NCI-H748 treated with DMSO at 0.1 percent for 48 hours (cell line): ENCODE results near the gene ERO1A.

Source experiments
- DNase-seq: peaks from one replicate; lab custom pipeline; 2025; lab: John Stamatoyannopoulos, UW

Gene ERO1A

DNA sequence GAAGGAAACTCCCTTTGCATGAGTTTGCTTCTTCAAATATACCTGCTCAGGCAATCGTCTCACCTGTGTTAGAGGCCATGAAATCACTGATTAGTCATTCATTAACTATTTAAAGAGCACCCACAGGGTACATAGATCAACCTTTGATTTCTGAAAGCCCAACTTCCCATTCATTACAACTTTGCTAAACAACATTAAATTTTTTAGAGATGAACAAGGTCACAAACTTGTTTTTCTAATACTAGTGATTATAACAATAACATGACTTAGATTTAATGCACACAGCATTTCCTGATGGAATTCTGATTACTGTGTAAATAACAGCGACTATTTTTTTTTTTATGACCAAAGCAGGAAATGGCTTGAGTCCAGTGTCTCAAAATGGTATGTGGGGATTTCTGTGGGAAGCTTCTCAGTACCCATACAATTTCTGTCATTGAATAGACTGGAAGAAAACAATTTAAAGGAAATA lies 5.4 kb upstream of the ERO1A start:
- peak; percentile 7 for DNase-seq

DNA sequence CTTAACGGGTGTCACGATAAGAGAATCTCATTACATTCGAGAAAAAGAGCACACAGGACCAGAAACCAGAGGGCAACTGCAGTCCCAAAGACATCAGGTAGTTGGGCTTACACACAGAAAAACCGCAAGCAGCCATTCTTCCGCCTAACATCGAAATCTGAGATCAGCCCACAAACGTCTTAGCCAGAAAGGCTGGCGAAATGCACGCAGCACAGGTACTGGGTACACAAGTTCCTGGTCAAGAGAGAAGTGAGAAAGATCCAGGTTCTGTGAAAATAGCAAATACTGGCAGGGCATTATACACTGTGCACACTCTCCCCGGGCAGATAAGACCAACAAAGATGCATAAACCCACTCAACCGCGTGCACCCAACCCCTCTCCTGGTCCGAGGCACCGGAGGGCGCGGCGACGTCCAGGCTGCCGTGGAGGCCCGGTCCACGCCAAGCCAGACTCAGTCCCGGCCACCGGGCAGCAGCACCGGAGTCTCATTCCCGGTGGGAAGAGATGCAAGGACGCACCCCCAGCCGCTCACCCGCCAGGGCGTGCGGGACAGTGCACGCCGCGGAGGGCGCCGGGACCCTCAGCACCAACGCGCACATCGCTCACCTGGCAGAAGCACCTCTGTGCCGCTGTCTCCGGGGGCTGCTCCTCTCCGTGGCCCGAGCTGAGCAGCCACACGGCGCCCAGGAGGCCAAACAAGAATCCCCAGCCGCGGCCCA lies 437 bp downstream of the ERO1A start:
- DNase-seq, result peak; percentile 23

DNA sequence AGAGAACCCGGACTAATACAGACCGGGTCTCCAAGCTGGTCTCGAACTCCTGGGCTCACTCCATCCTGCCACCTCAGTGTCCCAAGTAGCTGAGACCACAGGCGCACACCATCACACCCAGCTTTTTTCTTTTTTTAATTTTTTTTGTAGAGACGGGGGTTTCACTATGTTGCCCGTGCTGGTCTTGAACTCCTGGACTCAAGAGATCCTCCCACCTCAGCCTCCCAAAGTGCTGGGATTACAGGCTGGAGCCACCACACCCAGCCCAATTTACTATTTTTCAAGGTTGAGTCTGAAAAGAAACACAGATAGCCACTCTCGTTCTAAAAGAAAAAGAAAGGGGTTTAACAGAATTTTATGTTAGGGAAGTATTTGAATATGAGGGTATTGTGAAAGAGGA lies 1.8 kb downstream of the ERO1A start:
- DNase-seq, result no peak

DNA sequence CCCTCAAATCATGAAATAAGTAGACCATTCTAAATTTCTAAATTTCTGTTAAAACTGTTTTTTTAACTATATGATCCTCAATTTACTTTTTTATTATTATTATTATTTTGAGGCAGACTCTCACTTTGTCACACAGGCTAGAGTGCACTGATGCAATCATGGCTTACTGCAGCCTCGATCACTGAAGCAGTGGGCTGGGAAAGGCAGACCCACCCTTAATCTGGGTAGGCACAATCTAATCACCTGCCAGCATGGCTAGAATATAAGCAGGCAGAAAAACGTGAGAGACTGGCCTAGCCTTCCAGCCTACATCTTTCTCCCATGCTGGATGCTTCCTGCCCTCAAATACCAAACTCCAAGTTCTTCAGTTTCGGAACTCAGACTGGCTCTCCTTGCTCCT lies 2.3 kb downstream of the ERO1A start:
- no peak for DNase-seq

DNA sequence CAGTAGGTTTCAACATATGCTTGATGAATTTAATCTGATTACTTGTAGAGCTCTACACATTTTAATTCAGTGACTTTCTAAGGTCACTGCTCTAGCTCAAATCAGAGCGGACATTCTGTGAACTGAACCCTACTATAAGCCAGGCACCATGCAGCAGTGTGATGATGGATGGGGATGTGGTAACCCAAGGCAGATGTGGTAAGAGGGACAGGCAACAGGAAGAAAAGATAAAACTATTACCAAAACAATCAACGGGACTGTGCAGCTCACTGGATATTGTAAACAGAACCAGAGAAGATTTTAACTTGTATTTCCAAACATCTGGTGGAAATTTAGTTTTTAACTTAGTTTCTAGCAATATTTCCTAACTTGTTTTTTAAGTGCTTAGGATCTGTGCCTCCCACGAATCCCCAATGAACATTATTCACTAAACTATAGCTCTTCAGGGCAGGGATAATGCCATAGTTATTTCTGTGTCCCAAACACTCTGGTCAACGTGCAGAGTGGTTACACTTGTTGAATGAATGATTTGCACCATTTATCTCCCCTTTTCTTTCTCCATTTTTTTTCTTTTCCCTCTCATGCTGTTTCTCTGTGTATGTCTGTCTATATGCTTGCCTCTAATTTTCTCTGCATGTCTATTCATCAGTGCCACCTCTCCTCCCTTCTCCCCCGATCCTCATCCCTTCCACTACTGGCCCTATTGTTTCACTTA lies 3.0 kb downstream of the ERO1A start:
- no peak for DNase-seq

DNA sequence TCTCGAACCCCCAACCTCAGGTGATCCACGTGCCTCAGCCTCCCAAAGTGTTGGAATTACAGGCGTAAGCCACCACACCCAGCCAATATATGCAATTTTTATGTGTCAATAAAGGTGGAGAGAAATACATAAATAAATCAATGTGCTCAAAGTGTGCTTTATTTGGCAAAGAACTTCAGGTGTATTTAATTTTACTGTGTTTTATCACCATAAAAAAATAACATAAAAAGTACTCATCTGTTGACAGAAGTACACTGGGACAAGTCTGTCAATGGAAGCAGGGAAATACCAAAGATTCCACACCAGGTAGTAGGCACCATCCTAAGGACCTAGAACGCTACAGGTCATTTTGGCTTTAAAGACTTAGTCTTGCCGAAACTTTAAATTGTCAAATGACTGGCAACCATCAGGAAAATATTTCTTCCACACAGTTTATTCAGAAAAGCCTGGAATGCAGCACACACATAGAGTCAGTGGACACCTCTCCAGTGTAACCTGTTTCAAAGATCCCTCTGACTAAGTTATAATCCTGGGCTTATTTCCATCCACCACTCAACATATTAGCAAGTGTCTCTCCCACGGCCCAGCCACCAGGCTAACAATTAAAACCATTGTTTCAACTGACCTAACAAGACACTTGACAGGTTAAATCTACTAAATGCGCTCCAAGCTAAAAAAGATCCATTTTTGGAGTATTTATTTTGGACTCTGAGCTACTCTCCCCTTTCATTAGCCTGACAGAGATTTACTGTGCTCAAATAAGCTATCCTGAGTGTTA lies 4.2 kb downstream of the ERO1A start:
- no peak for DNase-seq

DNA sequence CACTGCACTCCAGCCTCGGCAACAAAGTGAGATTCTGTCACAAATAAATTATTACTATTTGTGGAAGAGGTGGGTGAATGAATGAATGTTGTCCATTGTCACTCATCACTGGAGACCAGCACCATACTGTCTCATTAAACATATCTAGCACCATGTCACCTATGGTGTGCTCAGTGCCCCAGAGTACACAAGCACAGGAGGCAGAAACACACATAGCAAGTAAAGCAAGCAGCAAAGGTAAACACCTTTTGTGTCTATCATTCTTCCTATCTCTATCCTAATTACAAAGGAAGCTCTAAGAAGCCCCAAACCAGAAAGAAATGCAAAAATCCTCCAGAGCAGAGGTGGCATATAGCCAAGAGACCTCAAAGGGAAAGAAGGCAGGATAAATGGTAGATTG lies 9.2 kb downstream of the ERO1A start:
- no peak for DNase-seq

DNA sequence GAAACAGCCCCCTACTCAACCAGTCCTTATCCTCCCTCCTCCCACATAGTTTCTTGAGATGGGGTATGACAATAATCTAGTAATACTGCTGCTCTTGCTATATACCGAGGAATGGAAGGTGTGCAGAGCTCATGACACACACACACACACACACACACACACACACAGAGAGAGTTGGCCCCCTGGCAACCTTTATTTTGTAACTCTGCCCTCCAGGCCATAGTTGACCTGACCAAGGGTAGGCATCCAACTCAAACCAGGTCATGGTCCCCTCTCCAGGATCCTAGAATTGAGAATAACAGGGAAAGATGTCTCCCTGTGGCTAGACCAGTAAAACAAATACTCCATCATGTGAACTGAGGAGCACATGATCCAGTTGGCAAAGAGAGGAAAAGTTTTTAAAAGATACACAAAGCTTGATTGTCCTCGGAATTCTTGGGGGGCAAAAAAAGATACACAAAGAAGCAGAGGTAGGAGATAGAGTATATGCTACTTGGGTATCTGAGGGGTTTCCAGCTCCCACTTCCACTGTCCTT lies 11.3 kb downstream of the ERO1A start:
- DNase-seq, result no peak

DNA sequence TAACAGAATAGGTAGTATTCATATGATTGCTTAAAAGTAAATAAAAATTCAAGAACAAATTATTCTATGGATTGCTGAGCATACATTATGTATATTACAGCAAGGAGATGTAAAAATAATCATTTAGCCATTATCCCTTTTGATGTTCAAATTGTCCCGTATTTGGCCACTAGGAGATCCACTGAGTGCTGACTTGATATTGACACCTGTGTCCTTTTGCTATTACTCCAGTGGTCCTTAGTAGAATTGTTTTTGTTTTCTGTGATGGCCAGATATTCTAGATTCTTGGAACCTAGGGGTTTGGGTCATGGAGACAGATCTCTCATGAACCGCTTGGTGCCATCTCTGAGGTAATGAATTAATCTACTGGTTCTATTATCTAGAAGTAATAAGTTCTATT lies 16.8 kb downstream of the ERO1A start:
- no peak for DNase-seq

DNA sequence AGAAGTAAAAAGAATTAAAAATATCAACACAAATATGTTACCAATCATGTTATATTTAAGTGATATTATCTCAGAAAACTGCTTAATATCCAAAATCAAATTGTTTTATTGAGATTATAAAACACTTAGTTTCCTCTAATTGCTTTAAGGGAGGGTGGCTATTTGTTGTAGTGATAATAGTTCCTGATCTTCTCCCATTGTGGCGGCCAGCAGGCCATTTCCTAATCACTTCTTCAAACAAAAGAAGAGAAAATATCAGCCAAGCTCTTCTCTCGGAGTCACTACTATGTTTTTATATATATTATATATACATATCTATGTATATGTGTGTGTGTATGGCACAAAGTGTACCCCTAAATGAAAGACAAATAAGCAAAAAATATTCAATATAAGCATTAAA lies 31.5 kb downstream of the ERO1A start:
- DNase-seq, result peak; percentile 61

DNA sequence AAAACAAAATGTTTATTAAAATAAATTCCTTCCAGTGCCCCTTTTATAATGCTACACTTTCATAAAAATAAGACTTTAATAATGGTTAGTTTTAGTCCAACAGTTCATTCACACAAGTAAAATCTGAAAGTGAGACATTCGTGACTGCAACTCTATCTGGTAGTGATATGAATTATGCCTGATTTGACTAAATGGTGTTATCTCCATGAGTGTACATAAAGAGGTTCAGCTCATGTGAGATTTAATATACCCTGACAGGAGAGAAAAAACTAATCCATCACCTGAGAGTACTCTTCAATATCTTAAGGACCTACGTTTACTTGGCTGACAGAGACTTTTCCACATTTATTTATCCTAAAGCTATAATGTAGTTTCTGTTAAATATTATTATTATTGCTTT lies 34.0 kb downstream of the ERO1A start:
- no peak for DNase-seq

DNA sequence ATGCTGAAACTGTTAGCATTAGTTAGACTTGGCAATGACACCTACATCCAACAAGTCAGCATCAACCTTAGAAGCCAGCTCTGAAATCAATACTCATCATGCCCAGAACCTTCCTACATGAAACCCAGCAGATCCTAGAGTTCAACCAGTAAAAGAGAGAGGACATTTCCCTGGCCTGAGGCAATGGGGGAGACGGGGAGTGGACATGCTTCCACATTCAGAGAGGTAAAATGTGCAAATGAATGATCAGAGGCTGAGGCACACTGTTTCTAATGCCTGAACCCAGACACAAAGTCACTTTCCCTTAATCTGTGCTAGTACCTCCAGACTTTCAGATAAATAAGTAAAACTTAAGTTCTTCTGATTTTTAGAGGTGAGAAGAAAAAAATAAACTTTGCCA lies 34.5 kb downstream of the ERO1A start:
- no peak for DNase-seq

DNA sequence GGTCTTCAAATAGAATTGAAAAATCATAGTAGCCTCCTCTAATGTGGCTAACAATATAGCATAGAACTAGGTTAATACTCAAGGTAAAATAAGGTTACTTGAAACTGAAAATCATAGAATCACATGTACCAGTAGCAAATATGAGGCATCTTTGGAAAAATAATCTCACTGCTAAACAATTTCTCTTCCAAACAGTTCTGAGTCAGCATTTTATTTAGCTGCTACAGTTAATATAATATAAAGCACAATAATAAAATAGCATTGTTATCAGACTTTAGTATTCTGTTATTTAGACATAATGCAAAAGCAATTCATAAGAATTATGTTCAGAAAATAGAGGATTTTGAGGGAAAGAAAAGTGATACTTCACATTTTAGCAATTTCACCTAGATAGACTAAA lies 35.0 kb downstream of the ERO1A start:
- no peak for DNase-seq

DNA sequence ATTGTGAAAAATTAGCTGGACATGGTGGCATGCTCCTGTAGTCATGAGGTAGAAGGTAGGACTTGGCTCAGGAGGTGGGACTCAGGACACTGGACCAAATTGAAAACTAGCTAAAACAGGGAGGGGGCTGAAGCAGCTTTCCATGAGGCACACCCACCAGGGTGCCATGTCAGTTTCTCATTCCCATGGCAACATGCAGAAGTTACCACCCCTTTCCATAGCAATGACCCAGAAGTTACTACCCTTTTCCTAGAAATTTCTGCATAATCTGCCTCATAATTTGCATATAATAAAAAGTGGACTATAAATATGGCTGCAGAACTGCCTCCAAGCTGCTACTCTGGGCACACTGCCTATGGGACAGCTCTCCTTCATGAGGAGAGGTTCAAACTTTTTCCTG lies 38.5 kb downstream of the ERO1A start:
- DNase-seq, result no peak

DNA sequence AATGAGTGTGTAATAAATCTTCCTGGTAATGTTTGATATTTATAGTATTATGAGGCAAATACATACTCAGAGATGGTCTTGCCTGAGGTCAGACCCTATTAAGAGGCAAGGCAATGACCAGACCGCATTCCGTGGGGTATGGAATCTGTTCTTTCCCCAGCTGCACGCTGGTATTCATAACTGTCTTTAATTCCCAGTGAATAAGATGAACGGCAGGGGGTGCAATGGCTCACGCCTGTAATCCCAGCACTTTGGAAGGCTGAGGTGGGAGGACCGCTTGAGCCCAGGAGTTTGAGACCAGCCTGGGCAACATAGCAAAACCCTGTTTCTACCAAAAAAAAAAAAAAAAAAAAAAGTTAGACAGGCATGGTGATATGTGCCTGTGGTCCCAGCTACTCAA lies 44.6 kb downstream of the ERO1A start:
- no peak for DNase-seq

DNA sequence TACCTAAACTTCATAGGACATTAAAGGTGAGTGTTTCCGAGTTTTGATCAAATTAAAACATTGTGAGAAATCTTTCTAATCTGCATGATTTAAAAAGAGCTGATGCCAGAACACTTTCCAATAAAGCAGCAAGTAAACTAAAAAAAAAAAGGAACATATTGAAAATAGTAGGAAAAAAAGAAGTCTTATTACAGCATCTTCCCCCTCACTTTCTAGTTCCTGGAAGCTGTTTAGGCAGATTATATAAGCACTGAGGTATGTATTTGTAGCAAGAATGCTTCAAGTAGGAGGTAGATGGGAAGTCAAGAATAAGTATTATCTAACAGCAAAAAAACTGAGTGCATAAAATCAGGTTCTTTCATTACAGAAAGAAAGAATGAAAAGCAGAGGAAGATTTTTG lies 45.8 kb downstream of the ERO1A start:
- no peak for DNase-seq

DNA sequence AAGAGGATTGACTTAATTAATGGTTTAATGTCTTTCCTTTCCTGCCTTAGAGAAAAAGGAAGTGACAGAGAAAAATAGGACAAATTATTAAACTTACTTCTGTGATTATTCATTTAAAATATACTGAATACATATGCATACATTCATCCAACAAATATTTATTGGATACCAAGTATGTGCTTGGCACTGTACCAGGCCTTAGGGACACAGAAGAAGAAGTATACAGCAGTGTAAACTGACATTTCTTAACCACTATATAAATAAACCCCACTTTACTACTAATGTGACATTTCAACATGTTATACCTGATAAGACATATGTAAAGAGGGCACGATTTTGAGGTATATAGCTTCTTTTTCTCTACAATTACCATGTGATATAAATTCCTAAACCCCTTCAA lies 53.6 kb downstream of the ERO1A start:
- DNase-seq, result no peak

DNA sequence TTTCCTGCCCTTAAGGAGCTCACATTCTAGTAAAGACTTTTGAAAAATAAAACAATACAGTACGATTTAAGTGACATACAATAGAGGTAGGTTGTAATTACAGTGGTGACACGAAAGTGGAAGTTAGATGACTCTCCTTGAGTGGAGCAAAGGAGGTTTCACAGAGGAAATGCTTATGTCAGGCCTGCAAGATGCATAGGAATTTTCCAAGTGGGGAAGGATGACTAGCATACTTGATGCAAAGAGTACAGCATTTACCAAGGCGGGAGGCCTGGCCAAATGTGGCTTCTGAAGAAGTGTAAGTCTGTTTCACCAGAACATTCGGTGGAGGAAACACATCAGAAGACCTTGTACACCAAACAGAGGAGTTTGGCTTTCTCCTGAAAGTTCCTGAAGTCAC lies 55.2 kb downstream of the ERO1A start:
- no peak for DNase-seq

DNA sequence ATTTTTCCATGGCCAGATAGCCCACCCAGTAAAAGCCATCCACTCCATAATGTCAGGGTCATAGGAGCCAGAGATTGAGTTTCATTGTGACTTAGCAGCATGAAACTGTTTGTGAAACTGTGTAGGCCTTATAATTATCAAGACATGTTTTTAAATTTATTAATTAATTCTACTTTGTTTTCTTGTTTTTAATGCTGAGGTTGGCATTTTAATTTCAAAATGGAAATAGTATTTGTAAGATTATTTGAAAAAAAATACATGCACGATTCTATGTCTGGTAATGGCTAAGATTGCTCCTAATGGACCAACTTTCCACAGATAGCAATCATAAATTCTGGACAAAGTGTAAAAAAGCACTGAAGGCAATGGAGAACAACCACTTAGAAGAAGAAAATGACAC lies 75.7 kb downstream of the ERO1A start:
- no peak for DNase-seq

DNA sequence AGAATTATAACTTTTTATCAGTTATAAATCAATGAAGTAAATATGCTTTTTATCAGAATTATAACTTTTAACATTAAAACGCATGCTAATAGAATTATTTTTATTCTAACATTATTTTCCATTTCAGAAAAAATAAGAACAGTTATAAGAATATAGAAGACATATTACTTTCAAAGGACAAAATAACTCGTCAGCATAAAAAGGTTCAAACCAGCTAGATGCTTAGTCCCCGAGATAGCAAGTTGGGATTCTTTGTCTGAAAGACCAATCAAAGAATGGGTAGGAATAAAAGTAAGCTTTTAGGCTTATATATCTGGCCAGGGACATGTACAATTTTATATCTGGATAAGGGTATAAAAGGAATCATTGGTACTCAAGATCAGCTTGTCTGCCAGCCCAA lies 76.8 kb downstream of the ERO1A start:
- no peak for DNase-seq

DNA sequence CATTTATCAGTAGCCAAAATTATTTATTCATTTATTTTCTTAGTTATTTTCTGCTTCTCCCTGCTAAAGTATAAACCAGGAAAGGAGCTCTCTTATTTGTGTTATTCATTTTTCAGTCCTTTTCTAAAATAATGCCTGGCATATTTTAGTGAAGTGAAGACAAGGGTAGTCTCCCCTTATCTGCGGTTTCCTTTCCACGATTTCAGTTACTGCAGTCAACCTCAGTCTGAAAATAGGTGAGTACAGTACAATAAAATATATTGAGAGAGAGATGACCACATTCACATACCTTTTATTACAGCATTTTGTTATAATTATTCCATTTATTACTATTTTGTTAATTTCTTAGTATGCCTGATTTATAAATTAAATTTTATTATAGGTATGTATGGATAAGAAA lies 85.2 kb downstream of the ERO1A start:
- no peak for DNase-seq

DNA sequence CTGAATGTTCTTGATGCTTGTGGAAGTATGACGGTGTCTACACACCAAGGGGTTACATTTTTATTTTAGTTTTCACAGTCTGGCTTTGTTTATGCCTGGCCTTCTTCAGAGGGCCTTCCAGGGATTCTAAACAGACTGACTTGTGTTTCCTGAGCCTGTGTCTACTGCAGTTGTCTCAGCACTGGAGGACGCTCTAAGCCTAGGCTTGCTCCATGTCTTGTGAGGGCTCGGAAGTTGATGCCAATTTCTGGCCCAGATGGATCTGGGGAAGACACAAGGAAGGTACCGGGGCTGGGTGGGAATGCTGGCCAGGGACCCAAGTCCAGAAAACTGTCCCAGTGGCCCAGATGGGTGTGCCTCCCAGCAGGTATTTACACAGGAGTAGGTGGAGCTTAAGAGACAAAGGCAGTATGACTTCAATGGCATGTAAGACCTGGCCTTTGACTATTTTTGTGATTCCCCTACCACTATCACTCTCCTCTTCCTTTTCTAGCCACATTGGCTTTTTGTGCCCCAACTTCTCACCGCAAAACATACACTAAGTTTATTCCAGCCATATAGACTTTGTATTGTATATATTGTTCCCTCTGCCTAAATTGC lies 85.8 kb downstream of the ERO1A start:
- DNase-seq, result no peak
